Hepatocyte (in vitro differentiated cells): ENCODE results near the gene RIMS1.

Source experiments
- CTCF ChIP-seq: fragments of 200-600 bp; sonication (generic); IDR thresholded peaks from 2 replicates; pipeline ENCODE4 v1.5.1; 2016; ENCODE audit warnings: antibody characterized with exemption, mild to moderate bottlenecking; ENCODE audit not compliant: poor library complexity
- EZH2phosphoT487 ChIP-seq: fragments of 200-600 bp; sonication (generic); IDR thresholded peaks from one replicate; pipeline ENCODE4 v1.6.1; 2018; ENCODE audit warnings: antibody characterized with exemption, mild to moderate bottlenecking, low read depth, moderate library complexity; ENCODE audit not compliant: unreplicated experiment, severe bottlenecking

GRCh38 chr6:72390548-72390947, 504.2 kb downstream of the RIMS1 start:
- TF ChIP-seq CTCF = no peak
- TF ChIP-seq EZH2phosphoT487 = no peak
